GM20000 (cell line): ENCODE data around the gene LRP1.

Source experiments
- DNase-seq: peaks from one replicate; pipeline ENCODE4 v3.0.0; 2012; ENCODE audit warnings: low spot score
- TF ChIP-seq, protein P1 (sequence below): IDR thresholded peaks from 2 replicates; pipeline ENCODE4 v1.5.1; 2012; ENCODE audit warnings: mild to moderate bottlenecking, control low read depth; ENCODE audit errors: extremely low read depth, missing control alignments

LRP1 gene

GRCh38 chr12:57177354-57177753 lies 49.1 kb downstream of the LRP1 start:
- no peak for DNase-seq
- TF ChIP-seq, protein P1, sequence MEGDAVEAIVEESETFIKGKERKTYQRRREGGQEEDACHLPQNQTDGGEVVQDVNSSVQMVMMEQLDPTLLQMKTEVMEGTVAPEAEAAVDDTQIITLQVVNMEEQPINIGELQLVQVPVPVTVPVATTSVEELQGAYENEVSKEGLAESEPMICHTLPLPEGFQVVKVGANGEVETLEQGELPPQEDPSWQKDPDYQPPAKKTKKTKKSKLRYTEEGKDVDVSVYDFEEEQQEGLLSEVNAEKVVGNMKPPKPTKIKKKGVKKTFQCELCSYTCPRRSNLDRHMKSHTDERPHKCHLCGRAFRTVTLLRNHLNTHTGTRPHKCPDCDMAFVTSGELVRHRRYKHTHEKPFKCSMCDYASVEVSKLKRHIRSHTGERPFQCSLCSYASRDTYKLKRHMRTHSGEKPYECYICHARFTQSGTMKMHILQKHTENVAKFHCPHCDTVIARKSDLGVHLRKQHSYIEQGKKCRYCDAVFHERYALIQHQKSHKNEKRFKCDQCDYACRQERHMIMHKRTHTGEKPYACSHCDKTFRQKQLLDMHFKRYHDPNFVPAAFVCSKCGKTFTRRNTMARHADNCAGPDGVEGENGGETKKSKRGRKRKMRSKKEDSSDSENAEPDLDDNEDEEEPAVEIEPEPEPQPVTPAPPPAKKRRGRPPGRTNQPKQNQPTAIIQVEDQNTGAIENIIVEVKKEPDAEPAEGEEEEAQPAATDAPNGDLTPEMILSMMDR: no peak

- TF ChIP-seq, protein P1: no peak
- no peak for DNase-seq
Observed at GRCh38 chr12:57178213-57178612, 49.9 kb downstream of the LRP1 start.

- DNase-seq: no peak
Observed at GRCh38 chr12:57179331-57180086, 51.2 kb downstream of the LRP1 start.

DNA sequence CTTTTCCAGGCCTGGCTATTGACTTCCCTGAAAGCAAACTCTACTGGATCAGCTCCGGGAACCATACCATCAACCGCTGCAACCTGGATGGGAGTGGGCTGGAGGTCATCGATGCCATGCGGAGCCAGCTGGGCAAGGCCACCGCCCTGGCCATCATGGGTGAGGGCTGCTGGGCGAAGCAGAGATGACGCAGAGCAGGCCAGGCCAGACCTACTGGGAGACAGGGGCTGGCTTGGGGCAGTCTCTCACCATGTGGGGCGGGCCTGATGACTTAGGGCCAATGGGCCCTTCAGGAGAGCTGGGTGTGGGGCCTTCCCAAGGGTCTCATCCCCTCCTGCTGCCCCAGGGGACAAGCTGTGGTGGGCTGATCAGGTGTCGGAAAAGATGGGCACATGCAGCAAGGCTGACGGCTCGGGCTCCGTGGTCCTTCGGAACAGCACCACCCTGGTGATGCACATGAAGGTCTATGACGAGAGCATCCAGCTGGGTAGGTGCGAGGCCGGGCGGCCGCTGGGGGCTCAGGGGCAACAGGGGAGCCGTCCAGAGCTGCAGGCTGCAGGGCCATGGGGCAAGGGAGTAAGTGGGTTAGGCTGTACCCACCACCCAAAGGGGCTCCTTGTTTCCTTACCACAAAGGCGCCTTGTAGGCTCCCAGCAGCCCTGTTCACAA lies 52.2 kb downstream of the LRP1 start:
- TF ChIP-seq, protein P1: no peak
- no peak for DNase-seq

More at GRCh38 chr12:57179331-57180086, 51.2 kb downstream of the LRP1 start:
- TF ChIP-seq, protein P1: no peak

DNA sequence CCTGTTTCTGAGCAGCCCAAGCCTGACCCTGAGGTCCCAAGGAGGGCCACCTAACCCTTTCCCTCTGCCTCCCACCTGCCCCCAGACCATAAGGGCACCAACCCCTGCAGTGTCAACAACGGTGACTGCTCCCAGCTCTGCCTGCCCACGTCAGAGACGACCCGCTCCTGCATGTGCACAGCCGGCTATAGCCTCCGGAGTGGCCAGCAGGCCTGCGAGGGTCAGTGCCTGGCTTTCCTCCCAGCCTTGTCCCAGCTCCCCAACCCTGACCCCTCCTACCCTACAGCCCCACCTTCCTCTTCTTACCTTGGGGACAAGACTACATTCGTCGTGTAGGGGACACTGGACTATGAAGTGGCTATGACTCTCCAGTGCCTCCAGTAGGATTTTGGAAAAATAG lies 52.8 kb downstream of the LRP1 start:
- DNase-seq: no peak
- TF ChIP-seq, protein P1: no peak

GRCh38 chr12:57181561-57182155 lies 53.4 kb downstream of the LRP1 start:
- no peak for DNase-seq
- TF ChIP-seq, protein P1: no peak
